IPS-15b (cell line): ENCODE measurements around the gene INHA.
A peak's percentile ranks its signal among the peaks of the same experiment; 100 is the strongest.

Experiments used
- H3K27me3 ChIP-seq: one replicate; pipeline ENCODE4 v1.6.1; 2013; ENCODE audit warnings: low read length; ENCODE audit not compliant: control insufficient read depth, insufficient read depth
- H3K36me3 ChIP-seq: one replicate; pipeline ENCODE4 v1.6.1; 2013; ENCODE audit warnings: low read length; ENCODE audit not compliant: control insufficient read depth, insufficient read depth
- H3K4me1 ChIP-seq: one replicate; pipeline ENCODE4 v1.6.1; 2013; ENCODE audit warnings: mild to moderate bottlenecking, low read length; ENCODE audit not compliant: control insufficient read depth, insufficient read depth
- H3K4me3 ChIP-seq: one replicate; pipeline ENCODE4 v1.5.1; 2013; ENCODE audit warnings: low read depth, low read length
- H3K9ac ChIP-seq: one replicate; pipeline ENCODE4 v1.6.1; 2013; ENCODE audit warnings: low read depth, mild to moderate bottlenecking, low read length
- H3K9me3 ChIP-seq: one replicate; pipeline ENCODE4 v1.6.1; 2013; ENCODE audit warnings: mild to moderate bottlenecking, low read length; ENCODE audit not compliant: control insufficient read depth, insufficient read depth

INHA gene

DNA sequence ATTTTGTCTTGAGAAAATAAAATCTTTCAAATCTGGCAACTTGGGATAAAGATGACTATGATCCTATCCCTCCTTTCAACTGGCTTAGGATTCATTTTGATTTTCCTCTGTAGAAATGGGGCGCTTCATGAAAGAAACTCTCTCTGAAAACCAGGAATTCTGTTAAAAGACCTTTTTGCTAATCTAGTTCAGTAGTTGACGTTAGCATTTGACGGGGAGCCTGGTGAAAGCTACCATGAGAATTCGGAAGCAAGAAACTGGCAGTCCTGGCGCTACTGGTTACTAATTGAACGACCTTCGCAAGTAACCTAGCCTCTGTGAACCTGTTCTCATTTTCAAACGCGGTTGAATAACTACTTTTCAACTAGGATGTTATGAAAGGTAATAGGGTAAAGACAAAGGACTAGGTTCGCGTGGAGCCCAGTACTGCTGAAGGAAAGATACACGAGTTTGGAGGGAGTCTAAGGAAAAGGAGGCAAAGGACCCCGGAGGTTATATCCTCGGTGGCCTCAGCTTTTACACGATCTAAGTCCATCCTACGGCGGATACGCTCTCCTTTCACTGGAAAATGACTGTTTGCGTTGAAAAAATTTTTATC, 24.9 kb downstream of the INHA start:
- Histone ChIP-seq H3K9me3 (no peaks in the 10 kb centered on the region), H3K27me3 (no peaks in the 10 kb centered on the region), H3K4me1 (peaks cover 7% of the 10 kb centered on the region), H3K4me3 (peak overlapping the region; percentile 99), H3K36me3 (no peaks in the 10 kb centered on the region), H3K9ac (peak overlapping the region; percentile 96)

DNA sequence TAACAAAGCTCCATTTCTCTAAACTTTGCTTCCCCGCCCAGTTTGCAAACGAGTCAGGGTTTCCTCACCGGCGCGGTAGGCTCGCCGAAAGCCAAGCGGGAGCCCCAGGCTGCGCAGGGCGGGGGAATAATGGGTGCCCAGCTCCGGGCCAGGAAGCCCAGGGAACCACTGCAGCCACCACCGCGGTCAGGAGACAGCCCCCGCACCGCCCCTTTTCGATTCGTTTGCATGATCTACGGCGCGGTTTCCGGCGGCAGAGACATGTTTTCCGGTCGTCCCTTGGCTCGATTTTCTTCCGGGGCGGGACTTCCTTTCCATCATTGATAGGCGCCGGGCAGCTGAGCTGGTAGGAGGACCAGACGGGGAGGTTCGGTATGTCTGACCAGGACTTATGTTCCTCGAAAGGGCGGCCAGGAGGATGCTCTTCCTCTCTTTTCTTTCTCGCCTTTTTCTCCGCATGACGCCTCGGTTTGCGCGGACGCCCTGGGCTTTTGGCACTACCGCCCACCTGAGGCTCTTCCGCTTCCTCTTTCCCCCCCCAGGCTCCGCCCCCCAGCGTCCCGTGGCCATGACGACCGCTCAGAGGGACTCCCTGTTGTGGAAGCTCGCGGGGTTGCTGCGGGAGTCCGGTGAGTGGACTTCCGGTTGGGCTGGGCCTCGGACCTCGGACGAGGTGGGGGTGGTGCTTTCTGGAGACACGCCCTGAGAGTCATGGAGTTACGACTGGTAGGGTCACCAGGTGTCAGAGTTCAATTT, 25.6 kb downstream of the INHA start, which contains the start of gene STK11IP:
Gene STK11IP, plus strand, starts transcription at position 306 of the 756 bp plus-strand sequence. Its CDS starts 263 bp downstream, at position 569.
- Histone ChIP-seq H3K27me3 (no peaks in the 10 kb centered on the region), H3K36me3 (peaks cover 5% of the 10 kb centered on the region), H3K4me3 (peak within 1 kb of the TSS; percentile 99), H3K9me3 (no peaks in the 10 kb centered on the region), H3K4me1 (peaks cover 7% of the 10 kb centered on the region), H3K9ac (peak within 1 kb of the TSS; percentile 96)

DNA sequence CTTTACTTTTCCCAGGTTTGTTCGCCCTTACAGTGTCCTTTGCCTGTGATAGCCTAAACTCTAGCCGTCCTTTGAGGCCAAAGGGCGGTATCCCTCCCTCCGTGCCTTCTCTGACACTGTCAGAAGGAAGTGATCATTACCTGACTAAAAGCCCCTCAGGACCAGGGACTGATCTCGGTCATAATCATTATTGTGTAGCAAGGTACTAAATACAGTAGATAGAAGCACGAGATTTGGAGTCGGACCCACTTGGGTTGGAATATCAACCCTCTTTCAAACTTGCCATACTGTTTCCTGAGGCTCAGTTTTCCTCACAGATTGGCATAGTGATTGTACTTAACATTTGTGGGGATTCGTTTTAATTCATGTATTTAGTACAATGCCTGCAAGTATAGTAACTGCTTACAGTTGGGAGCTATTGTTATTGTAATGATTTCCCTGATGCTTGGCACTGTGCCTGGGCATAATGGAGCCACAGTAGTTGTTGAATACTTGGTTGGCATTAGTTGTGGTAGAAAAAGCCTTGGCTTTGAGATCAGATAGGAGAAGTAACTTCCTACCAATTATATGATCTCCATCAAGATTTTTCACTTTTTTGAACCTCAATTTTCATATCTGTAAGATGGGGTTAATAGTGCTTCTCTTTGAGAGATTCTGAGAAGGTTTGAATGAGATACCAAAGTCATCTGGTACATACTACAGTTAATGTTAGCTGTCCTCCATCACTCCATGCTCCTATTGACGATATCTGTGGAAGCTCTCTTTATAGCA, 26.4 kb downstream of the INHA start:
- H3K9ac ChIP-seq: peak overlapping the region; percentile 51
- peaks cover 5% of the 10 kb centered on the region for H3K36me3 ChIP-seq
- H3K9me3 ChIP-seq: no peaks in the 10 kb centered on the region
- peak overlapping the region; percentile 99 for H3K4me3 ChIP-seq
- H3K27me3 ChIP-seq: no peaks in the 10 kb centered on the region
- H3K4me1 ChIP-seq: peaks cover 7% of the 10 kb centered on the region

DNA sequence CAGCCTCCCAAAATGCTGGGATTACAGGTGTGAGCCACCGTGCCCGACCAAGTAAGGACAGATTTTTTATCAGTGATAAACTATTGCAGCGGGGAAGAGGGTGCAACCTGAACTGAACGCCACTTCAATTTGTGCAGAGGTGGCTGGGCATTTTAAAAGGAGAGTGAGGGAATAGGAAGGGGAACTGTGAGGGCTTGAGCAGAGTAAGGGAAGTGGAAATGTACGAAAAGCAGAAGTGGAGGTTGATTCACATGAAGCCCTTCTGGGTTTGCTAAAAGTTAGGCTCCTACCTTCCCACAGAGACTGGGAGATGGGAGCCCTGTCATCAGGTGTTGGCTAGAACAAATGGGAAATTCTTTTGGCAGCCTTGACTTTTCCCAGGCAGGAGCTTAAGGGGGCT, 31.7 kb downstream of the INHA start:
- Histone ChIP-seq H3K9ac (no peak overlapping the region), H3K4me3 (no peak overlapping the region), H3K4me1 (no peaks in the 10 kb centered on the region), H3K9me3 (no peaks in the 10 kb centered on the region), H3K36me3 (peaks cover 25% of the 10 kb centered on the region), H3K27me3 (no peaks in the 10 kb centered on the region)

DNA sequence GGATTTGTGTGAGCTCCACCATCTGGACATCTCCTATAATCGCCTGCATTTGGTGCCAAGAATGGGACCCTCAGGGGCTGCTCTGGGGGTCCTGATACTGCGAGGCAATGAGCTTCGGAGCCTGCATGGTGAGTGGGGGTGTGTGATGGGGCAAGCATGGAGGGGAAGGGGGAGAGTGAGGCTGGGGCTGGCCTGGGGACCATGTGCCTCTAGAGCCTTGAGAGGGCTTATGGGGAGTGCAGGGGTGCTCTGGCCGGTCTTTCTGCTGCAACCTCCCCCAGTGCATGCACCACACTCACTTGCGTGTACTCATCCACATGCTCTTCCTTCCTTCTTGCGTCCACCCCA, 33.5 kb downstream of the INHA start:
- Histone ChIP-seq H3K9ac (no peak overlapping the region), H3K9me3 (no peaks in the 10 kb centered on the region), H3K4me3 (no peak overlapping the region), H3K4me1 (no peaks in the 10 kb centered on the region), H3K27me3 (no peaks in the 10 kb centered on the region), H3K36me3 (peaks cover 30% of the 10 kb centered on the region)

DNA sequence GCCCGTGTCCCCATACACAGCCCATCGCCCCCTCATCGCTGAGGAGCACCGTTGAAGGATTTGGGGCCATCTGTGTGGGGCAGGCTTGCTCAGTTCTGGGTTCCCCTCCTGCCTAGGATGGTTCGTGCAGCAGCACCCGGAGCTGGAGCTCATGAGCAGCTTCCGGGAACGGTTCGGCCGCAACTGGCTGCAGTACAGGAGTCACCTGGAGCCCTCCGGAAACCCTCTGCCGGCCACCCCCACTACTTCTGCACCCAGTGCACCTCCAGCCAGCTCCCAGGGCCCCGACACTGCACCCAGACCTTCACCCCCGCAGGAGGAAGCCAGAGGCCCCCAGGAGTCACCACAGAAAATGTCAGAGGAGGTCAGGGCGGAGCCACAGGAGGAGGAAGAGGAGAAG, 35.8 kb downstream of the INHA start:
- Histone ChIP-seq H3K9ac (no peak overlapping the region), H3K4me1 (no peaks in the 10 kb centered on the region), H3K9me3 (no peaks in the 10 kb centered on the region), H3K36me3 (peaks cover 29% of the 10 kb centered on the region), H3K4me3 (no peak overlapping the region), H3K27me3 (no peaks in the 10 kb centered on the region)

DNA sequence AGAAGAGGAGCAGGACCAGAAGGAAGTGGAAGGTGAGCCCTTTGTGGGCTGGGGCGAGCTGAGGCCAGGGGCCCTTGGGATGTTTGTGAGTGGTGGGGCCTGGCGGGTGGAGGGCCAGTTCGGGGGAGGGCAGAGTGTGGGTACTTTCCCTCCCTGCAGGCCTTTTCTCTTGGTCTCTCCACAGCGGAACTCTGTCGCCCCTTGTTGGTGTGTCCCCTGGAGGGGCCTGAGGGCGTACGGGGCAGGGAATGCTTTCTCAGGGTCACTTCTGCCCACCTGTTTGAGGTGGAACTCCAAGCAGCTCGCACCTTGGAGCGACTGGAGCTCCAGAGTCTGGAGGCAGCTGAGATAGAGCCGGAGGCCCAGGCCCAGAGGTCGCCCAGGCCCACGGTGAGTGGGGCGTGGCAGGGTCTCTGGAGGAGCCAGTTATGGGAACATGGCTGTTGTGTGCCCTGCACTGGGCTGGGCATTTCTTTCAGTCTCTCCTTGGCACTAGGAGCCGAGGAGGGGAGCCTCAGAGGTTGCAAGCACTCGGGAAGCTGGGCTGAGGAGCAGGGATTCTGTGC, 36.4 kb downstream of the INHA start:
- no peak overlapping the region for H3K4me3 ChIP-seq
- no peaks in the 10 kb centered on the region for H3K9me3 ChIP-seq
- peaks cover 29% of the 10 kb centered on the region for H3K36me3 ChIP-seq
- H3K9ac ChIP-seq: no peak overlapping the region
- no peaks in the 10 kb centered on the region for H3K27me3 ChIP-seq
- no peaks in the 10 kb centered on the region for H3K4me1 ChIP-seq

DNA sequence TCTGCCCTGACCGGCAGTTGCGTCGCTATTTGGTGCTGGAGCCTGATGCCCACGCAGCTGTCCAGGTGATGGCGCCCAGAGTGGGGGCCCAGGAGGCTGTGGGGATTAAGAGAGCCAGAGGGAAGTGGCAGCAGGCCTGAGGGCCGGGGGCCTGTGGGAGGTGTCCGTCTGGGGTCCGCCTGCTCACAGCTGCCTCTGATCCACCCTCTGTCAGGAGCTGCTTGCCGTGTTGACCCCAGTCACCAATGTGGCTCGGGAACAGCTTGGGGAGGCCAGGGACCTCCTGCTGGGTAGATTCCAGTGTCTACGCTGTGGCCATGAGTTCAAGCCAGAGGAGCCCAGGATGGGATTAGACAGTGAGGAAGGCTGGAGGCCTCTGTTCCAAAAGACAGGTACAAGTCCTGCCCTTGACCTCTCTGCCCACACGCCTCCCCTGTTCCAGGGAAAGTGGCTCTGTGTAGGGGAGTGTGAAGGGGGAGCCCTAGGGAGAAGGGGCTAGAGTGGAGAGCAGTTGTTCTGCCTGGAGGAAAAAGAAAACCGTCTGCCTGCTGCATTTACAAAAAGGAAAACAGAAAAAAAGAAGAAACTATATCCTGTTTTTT, 37.1 kb downstream of the INHA start:
- Histone ChIP-seq H3K9ac (no peak overlapping the region), H3K36me3 (peaks cover 29% of the 10 kb centered on the region), H3K9me3 (no peaks in the 10 kb centered on the region), H3K27me3 (no peaks in the 10 kb centered on the region), H3K4me1 (no peaks in the 10 kb centered on the region), H3K4me3 (no peak overlapping the region)

DNA sequence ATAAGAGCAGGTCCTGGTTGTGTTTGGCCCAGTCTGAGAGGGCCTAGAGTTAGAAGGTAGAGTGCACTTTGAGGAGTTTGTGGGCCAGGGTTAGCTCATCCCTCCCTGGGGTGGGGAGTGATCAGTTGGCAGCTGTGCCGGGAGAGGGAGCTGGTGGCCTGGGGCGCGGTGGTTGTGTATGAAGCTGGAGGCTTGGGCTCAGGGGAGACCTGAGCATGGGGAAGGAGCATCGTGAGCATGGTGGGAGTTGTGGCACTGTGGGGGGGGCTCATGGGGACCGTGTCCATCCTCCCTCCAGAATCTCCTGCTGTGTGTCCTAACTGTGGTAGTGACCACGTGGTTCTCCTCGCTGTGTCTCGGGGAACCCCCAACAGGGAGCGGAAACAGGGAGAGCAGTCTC, 39.2 kb downstream of the INHA start:
- Histone ChIP-seq H3K9me3 (no peaks in the 10 kb centered on the region), H3K9ac (no peak overlapping the region), H3K4me3 (no peak overlapping the region), H3K27me3 (no peaks in the 10 kb centered on the region), H3K4me1 (no peaks in the 10 kb centered on the region), H3K36me3 (peaks cover 26% of the 10 kb centered on the region)

DNA sequence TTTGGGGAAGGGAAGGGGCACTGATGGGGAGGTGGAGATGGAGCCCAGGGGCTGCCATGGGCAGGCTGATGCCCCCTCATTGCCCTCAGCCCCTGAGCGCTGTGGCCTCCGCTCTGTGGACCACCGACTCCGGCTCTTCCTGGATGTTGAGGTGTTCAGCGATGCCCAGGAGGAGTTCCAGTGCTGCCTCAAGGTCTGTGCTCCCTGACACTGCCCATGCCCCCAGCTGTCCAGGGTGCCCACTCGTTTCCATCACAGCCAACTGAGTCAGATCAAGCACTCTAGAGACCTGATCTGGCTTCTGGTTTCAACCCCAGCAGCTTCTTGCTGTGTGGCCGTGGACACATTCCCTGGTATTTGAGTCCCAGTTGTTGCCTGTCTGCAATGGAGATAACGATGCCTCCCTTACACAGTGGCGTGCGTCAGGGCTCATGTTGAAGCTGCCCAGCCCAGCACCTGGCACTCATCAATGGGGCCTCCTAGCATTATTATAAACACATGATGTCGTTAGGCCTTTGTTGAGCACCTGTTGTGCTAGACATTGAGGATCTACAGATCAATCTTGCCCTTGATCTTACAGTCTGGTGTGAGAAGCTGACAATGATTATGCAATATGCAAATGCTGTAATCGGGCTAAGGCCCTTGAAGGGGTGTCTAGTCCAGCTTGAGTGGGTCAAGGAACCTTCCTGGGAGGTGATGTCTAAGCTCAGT, 39.9 kb downstream of the INHA start:
- H3K9me3 ChIP-seq: no peaks in the 10 kb centered on the region
- no peak overlapping the region for H3K9ac ChIP-seq

More for the DNA sequence above, 39.9 kb downstream of the INHA start:
- Histone ChIP-seq H3K27me3 (no peaks in the 10 kb centered on the region), H3K4me1 (no peaks in the 10 kb centered on the region), H3K36me3 (peaks cover 25% of the 10 kb centered on the region), H3K4me3 (no peak overlapping the region)
